Ureter (tissue), 1 donor: ENCODE data around the gene NRG4. TPM values are rescaled to one million over a fixed set of nuclear protein-coding genes. Genes with fewer than 3 reads are reported as not detected.
"Not testable (repeated sequence)": the region's sequence is repeated elsewhere in the genome, so short reads cannot be mapped to it uniquely, and the experiment has no call there.

Experiments used
- DNase-seq: peaks from one replicate; pipeline ENCODE4 v3.0.0-alpha.2; 2020; ENCODE audit warnings: low spot score
- total RNA-seq: library from RNA; stranded (reverse); gene quantifications from one replicate; pipeline ENCODE4 v1.2.4, GENCODE V29; 2023
- donor health status: DM: yes; HTN: yes; CAD: no.

NRG4 gene, protein sequence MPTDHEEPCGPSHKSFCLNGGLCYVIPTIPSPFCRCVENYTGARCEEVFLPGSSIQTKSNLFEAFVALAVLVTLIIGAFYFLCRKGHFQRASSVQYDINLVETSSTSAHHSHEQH
- total RNA-seq = 16.3 TPM

- DNase-seq = no peak
Observed at GRCh38 chr15:76011627-76012551, at the start of gene NRG4. TSS of gene NRG4 (minus strand) at chr15:76012424. CDS start at chr15:76011230, 1,194 bp downstream.

DNA sequence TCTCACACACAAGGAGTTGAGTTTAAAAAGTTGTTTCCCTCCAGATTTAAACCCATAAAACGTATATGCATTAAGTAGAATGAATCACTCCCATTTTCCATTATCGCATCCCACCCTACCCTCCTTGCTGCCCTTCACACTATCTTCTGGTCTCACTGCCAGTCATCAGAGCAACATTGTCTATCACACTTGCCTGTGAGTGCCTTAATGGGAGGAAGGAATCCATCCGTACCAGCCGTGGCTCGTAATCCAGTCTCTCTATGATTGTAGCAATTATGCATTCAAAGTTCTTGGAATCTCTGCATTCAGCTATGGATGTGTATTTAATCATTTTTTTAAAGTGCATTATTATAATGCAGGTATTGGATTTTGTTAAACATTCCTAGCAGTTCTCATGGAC lies 49.5 kb upstream of the NRG4 start:
- no peak for DNase-seq

- DNase-seq = no peak
Observed at GRCh38 chr15:76060118-76060989, 48.1 kb upstream of the NRG4 start.

GRCh38 chr15:76059320-76060117 lies 47.3 kb upstream of the NRG4 start, which contains the start of gene TMEM266:
TSS of gene TMEM266 (plus strand) at chr15:76059985. CDS start at chr15:76134264, 74,279 bp downstream.
- no peak for DNase-seq

DNA sequence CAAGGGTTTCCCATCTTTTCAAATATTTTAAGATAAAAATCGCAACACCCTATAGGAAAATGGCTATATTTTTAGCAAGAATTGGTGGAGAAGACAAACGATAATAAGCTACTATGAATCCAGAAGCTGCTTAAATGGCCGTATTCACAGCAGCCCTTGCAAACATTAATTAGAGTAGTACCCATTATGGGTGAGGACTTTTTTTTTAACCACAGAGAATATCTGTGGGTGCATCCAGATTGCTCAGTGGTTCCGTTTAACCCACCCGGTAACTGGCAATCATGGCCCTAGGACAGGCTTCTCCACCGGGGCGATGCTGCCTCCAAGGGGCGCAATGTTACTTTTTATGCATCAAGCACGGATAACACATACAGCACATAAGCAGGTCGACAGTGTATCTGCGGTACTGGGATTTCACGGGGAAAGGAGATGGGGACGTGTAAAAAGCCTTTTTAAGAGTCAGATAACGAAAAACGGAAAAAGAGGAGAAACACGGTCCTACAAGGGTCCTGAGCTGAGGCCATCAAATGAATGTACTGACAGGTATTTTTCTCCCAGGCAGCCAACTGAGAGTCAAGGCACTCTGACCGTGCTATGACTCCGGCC lies 46.6 kb upstream of the NRG4 start:
- no peak for DNase-seq

DNA sequence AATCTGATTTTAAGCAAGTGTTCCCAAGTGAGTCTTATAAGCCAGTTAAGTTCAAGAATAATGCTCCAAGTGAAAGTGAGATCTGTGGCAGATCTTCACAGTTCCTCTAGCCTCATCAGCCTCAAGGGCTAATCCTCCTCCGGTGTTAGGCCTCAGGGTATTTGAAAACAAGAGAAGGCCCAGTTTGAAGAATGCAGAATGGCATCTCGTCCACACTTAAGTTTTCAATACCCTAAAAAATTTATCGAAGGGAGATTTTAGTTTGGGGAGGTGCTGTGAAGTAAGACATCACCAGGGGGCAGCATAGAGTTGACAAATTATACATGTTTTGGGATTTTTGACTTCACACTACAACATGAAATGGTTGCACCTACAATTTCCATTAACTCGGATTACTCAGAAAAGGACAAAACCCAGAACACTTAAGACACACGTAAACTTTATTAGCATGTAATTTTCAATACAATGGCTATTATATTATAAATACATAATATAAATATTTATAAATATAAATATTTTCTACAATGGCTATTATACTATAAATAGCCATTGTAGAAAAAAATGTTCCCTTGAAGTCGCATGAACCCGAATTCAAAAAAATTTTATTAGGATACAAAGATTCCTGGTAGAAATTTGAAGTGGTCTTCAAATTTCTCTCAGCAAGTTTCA lies 45.2 kb upstream of the NRG4 start:
- DNase-seq = no peak

GRCh38 chr15:76056931-76057330 lies 44.7 kb upstream of the NRG4 start:
- no peak for DNase-seq

- not testable (repeated sequence) for DNase-seq
Observed at GRCh38 chr15:76054201-76054600, 42.0 kb upstream of the NRG4 start.

- peak; percentile 58 for DNase-seq
Observed at GRCh38 chr15:76038512-76038911, 26.3 kb upstream of the NRG4 start.

DNA sequence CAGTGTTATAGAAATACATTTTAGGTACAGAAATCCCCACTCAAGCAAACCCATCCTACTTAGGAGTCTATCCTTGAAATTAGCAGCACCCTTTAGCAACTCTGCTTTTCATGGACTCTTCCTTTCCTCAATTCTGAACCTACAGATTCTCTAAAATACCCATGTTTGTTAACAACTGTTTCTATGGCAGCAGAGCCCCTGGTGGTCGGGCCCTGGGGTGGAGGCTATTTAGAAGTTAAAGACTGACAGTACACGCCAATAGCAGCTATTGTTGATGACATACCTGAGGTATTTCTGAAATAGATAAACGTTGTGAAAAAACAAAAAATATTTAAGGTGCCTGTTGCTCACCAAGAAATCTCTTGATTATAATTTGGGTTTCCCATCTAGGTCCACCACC lies 23.4 kb upstream of the NRG4 start:
- no peak for DNase-seq

DNA sequence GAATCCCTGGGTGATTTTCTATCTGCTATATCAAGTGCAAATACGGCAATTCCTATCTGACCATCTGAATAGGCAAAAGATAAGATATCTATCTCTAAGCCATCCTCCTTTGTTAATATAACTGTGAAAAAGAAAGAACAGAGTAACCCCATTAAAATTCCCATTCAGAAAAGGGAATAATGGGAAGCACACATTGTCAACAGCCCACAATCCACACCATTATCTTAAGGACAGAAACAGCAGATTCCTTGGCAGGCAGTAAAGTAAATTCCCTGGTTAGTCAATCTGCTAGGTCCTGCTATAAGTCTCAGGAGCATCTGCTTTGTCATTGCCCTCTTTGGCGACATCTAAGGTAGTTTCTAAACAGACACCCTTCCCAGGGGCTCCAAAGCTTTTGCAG lies 21.9 kb upstream of the NRG4 start:
- no peak for DNase-seq

DNA sequence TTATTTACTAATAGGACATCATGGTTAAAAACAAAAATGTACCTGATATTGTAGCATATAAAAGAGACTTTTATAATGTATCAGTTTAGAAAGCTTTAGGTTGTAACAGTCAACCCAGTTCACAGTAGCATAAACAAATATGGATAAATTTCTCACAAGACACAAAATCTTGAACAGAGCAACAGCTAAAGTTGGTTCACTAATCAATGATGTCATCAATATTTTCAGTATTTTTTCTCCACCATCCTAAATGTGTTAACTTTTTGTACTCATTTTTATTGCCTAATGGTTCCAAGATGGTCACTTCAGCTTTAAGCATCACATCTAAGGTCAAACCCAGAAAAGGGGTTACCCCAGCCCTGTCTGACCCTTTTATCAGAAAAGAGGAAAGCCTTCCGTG lies 21.2 kb upstream of the NRG4 start:
- no peak for DNase-seq

GRCh38 chr15:76032046-76032445 lies 19.8 kb upstream of the NRG4 start:
- no peak for DNase-seq

DNA sequence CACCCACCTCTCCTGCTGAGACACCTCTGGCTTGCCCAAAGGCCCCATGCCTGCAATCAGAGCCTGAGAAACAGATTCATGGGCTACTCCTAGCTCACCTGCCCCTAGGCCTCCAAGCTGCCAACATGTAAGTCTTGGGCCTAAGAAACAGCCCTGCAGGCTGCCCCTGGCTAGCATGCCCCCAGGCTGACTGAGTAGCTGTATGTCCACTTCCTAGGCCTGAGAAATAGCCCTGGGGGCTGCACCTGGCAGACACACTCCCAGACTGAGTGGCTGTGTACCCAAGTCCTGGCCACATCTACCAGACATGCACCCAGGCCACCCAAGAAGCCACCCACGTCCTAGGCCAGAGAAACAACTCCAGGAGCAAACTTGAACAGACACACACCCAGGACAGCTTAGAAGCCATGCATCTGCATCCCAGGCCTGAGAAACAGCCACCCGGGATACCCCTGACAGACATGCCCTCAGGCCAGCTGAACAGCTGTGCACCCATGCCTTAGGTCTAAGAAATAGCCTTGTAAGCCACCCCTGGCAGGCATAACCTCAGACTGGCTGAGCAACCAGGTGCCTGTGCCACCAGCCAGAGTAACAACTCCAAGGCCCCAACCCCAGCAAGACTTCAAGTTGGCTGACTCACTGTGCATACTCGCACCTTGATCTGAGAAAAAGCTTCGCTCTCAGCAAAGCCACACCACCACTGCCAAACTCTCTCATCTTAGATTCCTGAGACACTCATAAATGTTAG lies 12.0 kb upstream of the NRG4 start:
- no peak for DNase-seq

DNA sequence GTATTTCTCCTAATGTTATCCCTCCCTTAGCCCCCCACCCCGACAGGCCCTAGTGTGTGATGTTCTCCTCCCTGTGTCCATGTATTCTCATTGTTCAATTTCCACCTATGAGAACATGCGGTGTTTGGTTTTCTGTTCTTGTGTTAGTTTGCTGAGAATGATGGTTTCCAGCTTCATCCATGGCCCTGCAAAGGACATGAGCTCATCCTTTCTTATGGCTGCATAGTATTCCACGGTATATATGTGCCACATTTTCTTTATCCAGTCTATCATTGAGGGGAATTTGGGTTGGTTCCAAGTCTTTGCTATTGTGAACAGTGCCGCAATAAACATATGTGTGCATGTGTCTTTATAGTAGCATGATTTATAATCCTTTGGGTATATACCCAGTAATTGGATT lies 1.2 kb upstream of the NRG4 start:
- DNase-seq = not testable (repeated sequence)

DNA sequence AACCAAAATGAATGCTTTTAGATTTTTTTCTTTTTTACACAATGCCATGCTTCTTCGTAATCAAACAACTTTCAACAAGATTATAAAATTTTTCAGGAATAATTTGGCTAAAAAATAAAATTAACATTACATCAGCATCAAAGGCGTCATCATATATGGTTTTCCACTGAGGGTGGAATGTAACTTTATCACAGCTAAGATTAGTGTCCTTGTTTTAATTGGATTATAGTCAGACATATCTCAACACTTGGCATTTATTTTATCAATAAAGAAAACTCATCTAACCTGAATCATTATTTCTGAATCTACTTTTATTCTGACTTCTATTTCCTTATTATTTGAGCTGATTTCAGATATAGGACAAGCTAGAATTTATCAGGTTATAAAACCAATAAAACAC lies 1.6 kb downstream of the NRG4 start:
- no peak for DNase-seq

- no peak for DNase-seq
Observed at GRCh38 chr15:76006136-76006778, 6.0 kb downstream of the NRG4 start.

DNA sequence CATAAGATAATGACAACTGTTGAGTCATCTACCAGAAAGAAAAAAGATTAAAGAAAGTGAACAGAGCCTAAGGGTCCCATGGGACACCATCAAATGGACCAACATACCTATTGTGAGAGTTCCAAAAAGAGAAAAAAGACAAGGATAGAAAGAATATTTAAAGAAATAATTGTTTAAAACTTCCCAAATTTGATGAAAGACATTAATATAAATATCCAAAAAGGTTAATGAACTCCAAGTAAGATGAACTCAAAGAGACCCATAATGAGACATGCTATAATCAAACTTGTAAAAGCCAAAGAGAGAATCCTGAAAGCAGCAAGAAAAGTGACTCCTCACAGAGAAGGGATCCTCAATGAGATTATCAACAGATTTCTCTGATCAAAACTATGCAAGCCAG lies 8.9 kb downstream of the NRG4 start:
- no peak for DNase-seq

DNA sequence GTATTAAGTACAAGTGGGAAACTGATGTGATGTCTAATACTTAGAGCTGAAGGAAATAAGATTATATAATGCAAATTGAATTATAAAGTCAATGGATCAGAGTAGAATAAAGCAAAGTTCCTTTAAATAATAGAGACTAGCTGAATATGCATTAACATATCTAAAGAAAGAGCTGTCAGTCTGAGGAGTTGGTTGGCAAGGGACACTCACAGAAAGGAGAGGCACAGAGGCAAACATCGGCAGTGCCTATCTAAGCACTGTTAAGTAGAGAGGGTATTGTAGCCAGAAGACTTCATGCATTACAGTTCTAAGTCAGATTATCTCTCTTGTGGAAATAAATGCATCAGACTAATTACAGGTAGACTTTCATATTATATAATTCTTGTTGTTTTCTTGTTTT lies 16.6 kb downstream of the NRG4 start:
- DNase-seq = no peak
